PC-9 (cell line): ENCODE data around the gene SPTAN1.

Experiments used
- EZH2 ChIP-seq: fragments of 200-600 bp; sonication (generic); IDR thresholded peaks from 2 replicates; pipeline ENCODE4 v1.8.0; 2017; ENCODE audit warnings: antibody characterized with exemption, low read depth
- TF ChIP-seq, protein P1 (sequence below): fragments of 200-600 bp; sonication (generic); conservative IDR thresholded peaks from 2 replicates; pipeline ENCODE4 v1.6.1; 2017; ENCODE audit warnings: mixed run types, antibody characterized with exemption, mild to moderate bottlenecking, moderate library complexity

DNA sequence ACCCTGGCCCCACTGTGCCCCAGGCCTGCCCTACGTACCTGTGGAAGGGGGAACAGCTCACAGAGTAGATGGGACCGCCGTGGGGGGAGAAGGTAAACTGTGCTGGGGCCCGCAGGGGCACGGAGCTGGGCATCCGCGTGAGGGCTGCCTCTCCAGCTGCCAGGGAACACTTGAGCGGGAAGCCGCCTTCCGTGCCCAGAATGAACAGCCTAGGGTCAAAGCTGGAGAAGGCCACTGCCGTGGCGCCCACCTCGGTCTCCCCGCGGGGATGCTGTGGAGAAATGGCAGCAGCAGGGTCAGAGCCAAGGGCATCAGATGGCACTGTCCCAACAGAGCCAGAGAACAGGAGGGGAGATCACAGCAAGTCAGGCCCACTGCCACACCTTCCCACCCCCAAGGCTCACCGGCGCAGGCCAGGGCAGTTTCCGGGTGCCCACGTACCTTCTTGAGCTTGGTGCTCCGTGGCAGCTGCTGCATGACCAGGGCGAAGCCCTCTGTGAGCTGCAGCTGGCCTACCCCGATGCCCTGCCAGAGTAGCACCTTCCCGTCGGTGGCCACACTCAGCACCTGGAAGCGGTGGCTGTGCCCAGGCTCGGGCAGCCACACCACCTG is 82.4 kb downstream of the SPTAN1 start:
- TF ChIP-seq, protein P1, sequence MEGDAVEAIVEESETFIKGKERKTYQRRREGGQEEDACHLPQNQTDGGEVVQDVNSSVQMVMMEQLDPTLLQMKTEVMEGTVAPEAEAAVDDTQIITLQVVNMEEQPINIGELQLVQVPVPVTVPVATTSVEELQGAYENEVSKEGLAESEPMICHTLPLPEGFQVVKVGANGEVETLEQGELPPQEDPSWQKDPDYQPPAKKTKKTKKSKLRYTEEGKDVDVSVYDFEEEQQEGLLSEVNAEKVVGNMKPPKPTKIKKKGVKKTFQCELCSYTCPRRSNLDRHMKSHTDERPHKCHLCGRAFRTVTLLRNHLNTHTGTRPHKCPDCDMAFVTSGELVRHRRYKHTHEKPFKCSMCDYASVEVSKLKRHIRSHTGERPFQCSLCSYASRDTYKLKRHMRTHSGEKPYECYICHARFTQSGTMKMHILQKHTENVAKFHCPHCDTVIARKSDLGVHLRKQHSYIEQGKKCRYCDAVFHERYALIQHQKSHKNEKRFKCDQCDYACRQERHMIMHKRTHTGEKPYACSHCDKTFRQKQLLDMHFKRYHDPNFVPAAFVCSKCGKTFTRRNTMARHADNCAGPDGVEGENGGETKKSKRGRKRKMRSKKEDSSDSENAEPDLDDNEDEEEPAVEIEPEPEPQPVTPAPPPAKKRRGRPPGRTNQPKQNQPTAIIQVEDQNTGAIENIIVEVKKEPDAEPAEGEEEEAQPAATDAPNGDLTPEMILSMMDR, result no peak
- TF ChIP-seq EZH2, result no peak
